Measurements from ENCODE around the gene ATP5ME.
"Not testable (repeated sequence)": the region's sequence is repeated elsewhere in the genome, so short reads cannot be mapped to it uniquely, and the experiment has no call there.

The ATP5ME gene, protein sequence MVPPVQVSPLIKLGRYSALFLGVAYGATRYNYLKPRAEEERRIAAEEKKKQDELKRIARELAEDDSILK
- total RNA-seq = 15.0 to 43.0 (median 29.8) reads per million in 3 experiments

- peak; percentile 98 for DNase-seq
Observed at GRCh38 chr4:674172-675035, at the start of gene ATP5ME, which contains the start of gene MYL5. TSS of gene ATP5ME (minus strand) at chr4:674276. CDS start at chr4:674247, 29 bp downstream. TSS of gene MYL5 (plus strand) at chr4:674542. CDS start at chr4:678027, 3,485 bp downstream.

DNA sequence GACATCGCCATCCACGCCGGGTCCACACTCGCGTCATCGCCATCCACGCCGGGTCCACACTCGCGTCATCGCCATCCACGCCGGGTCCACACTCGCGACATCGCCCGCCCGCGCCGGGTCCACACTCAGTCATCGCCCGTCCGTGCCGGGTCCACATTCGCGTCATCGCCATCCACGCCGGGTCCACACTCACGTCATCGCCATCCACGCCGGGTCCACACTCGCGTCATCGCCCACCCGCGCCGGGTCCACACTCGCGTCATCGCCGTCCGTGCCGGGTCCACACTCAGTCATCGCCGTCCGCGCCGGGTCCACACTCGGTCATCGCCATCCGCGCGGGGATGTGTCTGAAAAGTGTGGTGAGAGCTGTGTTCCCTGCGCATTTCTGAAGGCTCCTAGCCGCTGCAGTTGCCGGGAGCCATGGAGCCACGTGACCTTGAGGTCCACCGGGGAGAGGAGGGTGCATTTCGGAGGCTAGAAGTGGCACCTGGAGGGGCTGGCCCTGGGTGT is 48.8 kb upstream of the ATP5ME start:
- no peak for DNase-seq

DNA sequence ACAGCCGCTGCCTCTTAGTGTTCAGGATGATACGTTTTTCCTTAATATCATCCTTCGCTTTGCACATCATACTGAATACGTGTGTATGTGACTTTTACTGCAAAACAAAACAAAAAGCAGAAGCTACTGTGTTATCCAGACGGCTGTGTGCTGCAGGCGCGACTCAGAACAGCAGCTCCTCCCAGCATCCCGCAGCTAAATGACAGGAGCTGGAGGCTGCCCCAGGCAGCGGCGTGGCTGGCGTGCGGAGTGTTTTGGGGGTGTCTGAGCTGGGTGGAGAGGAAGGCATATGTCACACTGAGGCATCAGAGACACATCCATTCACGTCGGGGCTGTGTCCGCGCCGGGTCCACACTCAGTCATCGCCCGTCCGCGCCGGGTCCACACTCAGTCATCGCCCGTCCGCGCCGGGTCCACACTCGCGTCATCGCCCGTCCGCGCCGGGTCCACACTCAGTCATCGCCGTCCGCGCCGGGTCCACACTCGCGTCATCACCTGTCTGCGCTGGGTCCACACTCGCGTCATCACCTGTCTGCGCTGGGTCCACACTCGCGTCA is 48.2 kb upstream of the ATP5ME start:
- no peak for DNase-seq

DNA sequence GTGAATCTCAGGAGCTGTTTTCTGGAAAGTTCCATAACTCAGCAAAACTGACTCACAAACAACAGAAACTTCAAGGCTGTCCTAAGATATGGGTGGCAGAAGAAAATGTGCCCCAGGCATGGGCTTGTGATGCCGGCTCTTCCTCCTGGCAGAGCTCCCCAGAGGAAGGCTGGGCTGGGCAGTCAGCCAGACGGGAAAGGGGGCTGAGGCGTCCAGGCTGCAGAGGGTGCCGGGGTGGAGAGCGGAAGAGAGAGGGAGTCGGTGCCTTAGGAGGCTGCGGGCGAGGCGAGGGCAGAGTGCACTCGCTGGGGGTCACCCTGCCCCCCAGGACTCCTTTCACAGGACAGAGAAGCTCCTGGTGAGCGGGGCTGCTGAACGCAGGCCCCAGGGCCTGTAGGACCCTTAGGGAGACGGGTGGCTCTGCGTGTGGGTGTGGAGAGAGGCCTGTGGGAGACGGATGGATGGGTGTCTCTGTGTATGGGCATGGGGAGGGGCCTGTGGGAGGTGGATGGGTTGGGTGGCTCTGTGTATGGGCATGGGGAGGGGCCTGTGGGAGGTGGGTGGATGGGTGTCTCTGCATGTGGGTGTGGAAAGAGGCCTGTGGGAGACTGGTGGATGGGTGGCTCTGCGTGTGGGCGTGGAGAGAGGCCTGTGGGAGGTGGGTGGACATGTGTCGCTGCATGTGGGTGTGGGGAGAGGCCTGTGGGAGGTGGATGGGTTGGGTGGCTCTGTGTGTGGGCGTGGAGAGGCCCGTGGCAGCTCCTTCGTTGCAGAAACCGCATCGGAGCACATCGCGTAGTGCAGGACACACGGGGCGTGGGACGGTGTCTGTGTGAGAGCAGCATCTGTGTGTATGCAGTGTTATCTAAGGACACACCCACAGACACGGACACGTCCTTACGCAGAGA is 47.4 kb upstream of the ATP5ME start:
- no peak for DNase-seq

DNA sequence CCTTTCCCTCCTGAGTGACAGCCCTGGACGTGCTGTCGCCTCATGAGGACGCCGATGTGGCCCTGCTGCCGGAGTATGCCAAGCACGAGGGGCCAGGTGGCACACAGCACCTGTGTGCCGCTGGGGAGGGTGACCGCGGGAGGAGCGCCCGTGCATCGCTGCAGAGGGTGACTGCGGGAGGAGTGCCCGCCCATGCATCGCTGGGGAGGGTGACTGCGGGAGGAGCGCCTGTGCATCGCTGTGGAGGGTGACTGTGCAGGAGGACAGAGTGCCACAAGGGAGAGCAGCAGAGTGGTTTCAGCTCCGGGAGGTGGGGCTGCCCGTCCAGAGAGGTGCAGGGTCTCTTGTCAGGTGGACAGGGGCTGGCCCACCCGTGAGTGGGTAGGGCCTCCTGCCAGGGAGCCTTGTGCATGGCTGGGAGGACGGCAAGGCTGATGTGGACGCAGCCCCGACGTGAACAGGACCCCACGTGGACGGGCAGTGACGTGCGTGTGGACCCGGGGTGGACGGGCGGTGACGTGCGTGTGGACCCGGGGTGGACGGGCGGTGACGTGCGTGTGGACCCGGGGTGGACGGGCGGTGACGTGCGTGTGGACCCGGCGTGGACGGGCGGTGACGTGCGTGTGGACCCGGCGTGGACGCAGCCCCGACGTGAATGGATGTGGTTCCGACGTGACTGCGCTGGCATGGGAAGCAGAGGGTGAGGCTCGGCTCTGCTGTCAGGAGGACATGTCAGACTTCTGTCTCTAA is 46.2 kb upstream of the ATP5ME start:
- DNase-seq = no peak

- DNase-seq = no peak
Observed at GRCh38 chr4:718460-718859, 44.4 kb upstream of the ATP5ME start.

DNA sequence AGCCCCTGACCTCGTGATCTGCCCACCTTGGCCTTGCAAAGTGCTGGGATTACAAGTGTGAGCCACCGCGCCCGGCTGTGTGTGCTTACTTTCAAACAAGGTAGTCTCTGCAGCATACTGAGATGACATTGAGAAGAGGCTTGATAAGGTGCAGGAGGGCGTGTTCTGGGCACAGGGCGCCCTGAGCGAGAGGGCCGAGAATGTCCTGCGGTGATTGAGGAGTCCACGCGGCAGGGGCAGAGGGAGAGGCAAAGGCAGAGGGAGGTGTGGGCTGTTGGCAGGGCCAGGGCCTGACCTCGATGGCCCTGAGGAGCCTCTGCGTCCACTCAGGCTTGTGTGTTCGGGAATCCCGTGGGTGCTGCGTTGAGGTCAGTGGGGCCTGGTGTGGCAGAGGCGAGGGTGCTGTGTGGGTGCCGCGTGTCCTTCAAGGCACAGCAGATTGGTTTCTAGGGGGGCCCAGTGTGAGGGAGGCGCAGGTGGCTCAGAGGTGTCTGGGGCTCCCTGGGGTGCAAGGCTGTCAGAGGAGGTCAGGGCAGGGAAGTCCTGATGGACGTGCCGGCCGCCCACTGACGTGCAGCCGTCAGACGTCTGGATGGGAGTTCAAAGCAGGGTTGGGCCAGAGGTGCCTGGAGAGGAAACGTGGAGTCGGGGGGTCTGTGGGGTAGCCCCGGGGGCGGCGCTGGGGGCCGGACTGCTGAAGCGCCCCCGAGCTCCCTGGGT is 43.7 kb upstream of the ATP5ME start:
- DNase-seq = no peak

- DNase-seq = no peak
Observed at GRCh38 chr4:714087-714486, 40.0 kb upstream of the ATP5ME start.

DNA sequence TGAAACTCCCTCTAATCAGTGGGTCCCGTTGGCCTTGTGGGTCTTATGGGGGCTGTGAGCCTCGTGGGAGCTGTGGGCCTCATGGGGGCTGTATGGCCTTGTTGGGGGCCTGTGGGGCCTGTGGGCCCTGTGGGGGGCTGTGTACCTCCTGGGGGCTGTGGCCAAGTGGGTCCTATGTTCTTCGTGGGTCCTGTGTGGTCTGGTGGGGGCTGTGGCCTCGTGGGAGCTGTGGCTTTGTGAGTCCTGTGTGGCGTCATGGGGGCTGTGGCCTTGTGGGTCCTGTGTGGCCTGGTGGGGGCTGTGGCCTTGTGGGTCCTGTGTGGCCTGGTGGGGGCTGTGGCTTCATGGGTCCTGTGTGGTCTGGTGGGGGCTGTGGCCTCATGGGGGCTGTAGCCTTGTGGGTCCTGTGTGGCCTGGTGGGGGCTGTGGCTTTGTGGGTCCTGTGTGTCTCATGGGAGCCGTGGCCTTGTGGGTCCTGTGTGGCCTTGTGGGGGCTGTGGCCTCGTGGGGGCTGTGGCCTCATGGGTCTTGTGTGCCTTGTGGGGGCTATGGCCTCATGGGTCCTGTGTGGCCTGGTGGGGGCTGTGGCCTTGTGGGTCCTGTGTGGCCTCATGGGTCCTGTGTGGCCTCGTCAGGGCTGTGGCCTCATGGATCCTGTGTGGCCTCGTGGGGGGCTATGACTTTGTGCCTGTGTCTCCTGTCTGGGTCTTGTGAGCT is 39.0 kb upstream of the ATP5ME start:
- DNase-seq = no peak

DNA sequence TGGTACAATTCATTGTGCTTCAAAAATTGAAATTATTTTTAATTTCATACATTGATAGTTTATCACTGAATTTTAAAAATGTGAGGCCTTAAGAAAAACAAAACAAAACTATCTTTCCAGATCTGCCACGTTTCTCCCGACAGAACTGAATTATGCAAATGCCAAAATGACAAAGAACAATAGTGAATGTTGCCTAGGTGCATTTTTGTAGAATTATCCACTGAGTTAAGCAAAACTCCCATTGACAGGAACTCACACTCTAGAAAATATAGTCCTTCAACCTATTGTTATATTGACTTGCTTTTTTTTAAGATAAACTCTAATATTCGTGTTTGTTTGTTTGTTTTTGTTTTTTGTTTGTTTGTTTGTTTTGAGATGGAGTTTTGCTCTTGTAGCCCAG is 38.0 kb upstream of the ATP5ME start:
- DNase-seq = no peak

DNA sequence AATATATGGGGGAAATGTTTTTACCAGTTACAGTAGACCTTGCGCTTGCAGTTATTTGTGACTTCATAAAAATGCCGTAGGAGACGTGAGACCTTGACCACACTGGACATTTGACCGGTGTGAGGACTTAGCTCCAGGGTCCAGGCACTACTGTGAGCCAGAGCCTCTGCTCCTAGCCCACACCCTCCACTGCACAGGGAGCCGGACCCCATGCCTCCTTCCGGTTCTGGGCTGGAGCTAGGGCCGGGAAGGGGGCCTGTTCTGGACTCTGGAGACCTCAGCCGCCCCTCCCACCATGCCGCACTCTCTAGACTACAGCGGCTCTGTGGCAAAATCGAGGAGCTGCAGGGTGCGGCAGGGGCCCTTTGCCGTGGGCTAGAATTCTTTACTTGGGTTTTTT is 36.8 kb upstream of the ATP5ME start:
- no peak for DNase-seq

DNA sequence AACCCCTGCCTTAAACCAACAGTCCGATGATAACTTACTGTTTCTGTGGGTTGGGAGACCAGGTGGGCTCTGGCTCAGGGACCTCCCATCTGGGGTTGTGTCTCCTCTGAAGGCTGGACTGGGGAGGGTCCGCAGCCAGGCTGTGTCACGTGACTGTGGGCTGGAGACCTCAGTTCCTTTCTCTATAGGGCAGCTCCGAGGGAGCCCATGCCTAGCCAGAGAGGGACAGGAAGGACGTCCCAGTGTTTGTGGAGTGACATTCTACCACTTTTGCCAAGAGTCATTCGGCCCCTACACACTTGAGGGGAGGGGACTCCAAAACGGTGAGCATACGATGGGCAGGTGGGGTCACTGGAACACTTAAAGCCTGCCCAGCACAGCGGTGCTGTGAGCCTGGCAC is 36.0 kb upstream of the ATP5ME start:
- DNase-seq = no peak

- no peak for DNase-seq
Observed at GRCh38 chr4:709348-709747, 35.3 kb upstream of the ATP5ME start.

- DNase-seq = no peak
Observed at GRCh38 chr4:708631-708933, 34.5 kb upstream of the ATP5ME start.

GRCh38 chr4:707929-708630 is 34.0 kb upstream of the ATP5ME start:
- DNase-seq = no peak

DNA sequence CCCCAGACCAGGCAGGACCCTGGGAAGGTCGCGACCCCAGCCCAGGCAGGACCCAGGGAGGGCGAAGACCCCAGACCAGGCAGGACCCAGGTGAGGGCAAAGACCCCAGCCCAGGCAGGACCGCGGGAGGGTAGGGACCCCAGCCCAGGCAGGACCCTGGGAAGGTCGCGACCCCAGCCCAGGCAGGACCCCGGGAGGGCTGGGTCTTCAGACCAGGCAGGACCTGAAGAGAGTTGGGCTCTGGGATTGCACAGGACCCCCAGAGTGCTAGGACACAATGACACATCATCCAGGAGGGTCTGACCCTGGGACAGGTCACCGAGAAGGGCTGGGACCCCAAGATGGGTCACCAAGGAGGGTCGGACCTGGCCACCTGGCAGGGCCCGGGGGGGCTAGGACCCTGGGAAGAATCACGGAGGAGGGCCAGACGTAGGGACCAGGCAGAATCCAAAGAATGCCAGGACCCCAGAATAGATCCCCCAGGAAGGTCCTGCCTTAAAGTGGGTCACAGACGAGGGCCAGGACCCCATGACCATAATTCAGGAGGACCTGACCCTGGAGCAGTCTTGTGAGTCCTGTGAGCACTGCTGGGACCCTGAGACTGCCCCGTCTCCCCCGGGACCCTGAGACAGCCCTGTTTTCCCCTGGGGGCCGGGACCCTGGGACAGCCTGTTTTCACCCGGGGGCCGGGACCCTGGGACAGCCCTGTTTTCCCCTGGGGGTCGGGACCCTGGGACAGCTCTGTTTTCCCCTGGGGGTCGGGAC is 32.9 kb upstream of the ATP5ME start:
- no peak for DNase-seq

- not testable (repeated sequence) for DNase-seq
Observed at GRCh38 chr4:706083-706633, 32.1 kb upstream of the ATP5ME start.

GRCh38 chr4:705278-706082 is 31.4 kb upstream of the ATP5ME start, which contains the start of gene PCGF3:
TSS of gene PCGF3 (plus strand) at chr4:705832. CDS start at chr4:733681, 27,849 bp downstream.
- peak; percentile 92 for DNase-seq
